ENCODE measurements around the gene MFAP3L.

DNA sequence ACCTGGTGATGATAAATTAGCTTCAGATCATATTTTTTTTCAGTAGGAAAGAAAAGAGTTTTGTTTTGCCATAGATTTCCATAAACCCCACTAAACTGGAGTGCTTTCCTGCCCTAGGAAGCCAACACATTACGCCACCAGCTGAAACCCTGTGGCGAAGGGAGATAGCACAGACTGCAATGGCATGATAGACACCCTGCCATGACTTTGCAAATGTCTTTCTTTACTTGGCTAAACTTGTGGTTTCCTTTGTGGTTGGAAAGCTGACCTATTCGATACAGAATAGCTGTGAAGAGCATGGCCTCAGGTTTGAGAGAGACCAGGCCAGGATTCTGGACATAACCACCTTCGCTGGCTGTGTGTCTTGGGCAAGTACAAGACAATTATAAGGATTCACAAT is 19.1 kb downstream of the MFAP3L start:
- TF ChIP-seq POLR2A (IDR thresholded peaks at IDR 0.05; ENCODE audit: low read depth, low read length): no peak
- TF ChIP-seq TAF1 (IDR thresholded peaks at IDR 0.05; ENCODE audit: low read depth, low read length): no peak
- no peak for TF ChIP-seq POLR2AphosphoS5 (IDR thresholded peaks at IDR 0.05; ENCODE audit: low read depth, low read length)
